GM12872 (cell line): ENCODE data around the gene PEPD.

Source experiments
- TF ChIP-seq, protein P1 (sequence below): IDR thresholded peaks from 3 replicates; pipeline ENCODE4 v1.5.1; 2011; ENCODE audit warnings: low read depth, mild to moderate bottlenecking, low read length, moderate library complexity; ENCODE audit not compliant: insufficient read depth

Gene PEPD

DNA sequence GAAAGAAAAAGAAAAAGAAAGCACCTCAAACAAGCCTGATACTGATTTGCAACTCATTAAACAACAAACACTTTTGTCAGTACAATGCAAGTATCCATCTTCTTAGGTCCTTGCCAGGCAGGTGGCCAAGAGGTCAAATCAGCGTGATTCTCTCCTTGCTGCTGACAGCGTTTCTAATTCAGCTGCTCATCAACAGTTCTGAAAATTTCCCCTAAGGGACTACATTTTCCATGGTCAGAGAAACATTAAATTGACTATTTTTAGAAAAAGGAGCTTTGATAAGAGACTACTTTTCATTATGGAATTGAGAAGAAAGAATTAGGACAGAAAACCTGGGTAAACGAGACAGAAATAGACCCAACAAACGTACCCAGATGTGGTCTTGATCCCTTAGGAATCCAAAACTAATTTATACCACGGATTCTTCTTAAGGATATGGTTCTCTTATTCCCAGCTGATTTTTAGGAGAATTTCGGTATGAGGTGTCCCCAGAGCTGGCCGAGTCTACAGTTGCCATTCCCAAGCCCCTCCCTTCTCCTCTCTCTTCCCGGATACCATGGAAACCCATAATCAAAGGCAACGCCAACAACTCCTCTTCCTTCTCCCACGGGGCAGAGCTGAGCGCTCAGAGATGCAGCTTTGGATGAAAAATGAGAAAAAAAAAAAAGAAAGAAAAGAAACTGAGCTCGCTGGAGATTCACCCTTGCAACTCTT, 177.6 kb downstream of the PEPD start:
- TF ChIP-seq, protein P1, sequence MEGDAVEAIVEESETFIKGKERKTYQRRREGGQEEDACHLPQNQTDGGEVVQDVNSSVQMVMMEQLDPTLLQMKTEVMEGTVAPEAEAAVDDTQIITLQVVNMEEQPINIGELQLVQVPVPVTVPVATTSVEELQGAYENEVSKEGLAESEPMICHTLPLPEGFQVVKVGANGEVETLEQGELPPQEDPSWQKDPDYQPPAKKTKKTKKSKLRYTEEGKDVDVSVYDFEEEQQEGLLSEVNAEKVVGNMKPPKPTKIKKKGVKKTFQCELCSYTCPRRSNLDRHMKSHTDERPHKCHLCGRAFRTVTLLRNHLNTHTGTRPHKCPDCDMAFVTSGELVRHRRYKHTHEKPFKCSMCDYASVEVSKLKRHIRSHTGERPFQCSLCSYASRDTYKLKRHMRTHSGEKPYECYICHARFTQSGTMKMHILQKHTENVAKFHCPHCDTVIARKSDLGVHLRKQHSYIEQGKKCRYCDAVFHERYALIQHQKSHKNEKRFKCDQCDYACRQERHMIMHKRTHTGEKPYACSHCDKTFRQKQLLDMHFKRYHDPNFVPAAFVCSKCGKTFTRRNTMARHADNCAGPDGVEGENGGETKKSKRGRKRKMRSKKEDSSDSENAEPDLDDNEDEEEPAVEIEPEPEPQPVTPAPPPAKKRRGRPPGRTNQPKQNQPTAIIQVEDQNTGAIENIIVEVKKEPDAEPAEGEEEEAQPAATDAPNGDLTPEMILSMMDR = no peak

DNA sequence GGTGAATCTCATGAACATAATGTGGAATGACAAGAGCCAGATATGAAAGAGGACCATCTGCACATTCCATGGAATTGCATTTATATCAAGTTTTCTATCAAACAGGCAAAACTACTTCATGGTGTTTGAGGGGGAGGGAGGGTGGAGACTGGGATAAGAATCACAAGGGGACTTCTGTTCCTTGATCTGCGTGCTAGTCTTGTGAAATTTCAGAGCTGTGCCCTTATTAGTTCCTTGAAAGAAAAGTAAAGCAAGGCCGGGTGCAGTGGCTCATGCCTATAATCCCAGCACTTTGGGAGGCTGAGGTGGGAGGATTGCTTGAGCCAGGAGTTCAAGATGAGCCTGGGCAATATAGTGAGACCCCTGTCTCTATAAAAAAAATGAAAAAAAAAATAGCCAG, 178.3 kb downstream of the PEPD start:
- TF ChIP-seq, protein P1 = no peak

DNA sequence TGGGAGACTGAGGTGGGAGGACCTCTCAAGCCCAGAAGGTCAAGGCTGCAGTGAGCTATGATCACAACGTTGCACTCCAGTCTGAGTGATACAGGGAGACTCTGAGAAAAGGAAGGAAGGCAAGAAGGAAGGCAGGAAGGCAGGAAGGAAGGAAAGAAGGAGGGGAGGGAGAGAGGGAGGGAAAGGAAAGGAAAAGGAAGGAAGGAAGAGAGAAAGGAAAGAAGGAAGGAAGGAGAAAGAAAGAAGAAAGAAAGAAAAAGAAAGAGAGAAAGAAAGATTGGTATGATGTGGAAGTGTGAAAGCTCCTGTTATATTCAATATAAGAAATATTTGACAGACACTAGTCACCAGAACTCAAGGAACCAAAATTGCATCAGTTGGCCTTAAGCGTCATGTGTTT, 180.6 kb downstream of the PEPD start:
- TF ChIP-seq, protein P1 = no peak

- TF ChIP-seq, protein P1 = no peak
Observed at GRCh38 chr19:33339016-33339984, 182.3 kb downstream of the PEPD start.
